Measurements from ENCODE around the gene ACOT8.

ACOT8 gene

DNA sequence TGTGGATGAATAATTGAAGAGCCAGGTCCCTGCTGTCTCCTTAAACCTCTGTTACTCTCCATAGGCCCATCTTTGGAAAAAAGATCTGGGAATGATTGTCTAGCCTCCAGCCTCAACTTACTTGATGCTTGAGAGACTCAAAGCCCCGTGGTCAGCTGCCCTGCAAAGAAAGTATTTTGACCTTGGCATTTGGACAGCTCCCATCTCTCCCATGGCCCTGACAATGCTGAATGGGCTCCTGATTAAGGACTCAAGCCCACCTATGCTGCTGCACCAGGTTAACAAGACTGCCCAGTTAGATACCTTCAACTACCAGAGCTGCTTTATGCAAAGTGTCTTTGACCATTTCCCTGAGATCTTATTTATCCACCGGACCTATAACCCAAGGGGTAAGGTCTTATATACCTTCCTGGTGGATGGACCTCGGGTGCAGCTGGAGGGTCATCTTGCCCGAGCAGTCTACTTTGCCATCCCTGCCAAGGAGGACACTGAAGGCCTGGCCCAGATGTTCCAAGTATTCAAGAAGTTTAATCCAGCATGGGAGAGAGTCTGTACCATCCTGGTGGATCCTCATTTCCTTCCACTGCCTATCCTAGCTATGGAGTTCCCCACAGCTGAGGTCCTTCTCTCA lies 25.4 kb upstream of the ACOT8 start:
- peaks cover 46% of the 10 kb centered on the region for H3K4me1 ChIP-seq (ENCODE audit: insufficient read depth, low read length)
- peaks cover 7% of the 10 kb centered on the region; the same call in 1 of the 2 replicates for H4K20me1 ChIP-seq (ENCODE audit: insufficient read depth, low read length)
- ATAC-seq (ENCODE audit: insufficient read depth, low read depth) = no peak
- peaks cover 32% of the 10 kb centered on the region for H3K79me2 ChIP-seq (ENCODE audit: insufficient read depth, low read length)
- H3K27me3 ChIP-seq (ENCODE audit: insufficient read depth, low read length, poor library complexity) = no peaks in the 10 kb centered on the region
- H3K27ac ChIP-seq (ENCODE audit: low read length) = no peak overlapping the region
- H3K9me3 ChIP-seq (ENCODE audit: insufficient read depth, low read length, severe bottlenecking) = no peaks in the 10 kb centered on the region
- H3K4me2 ChIP-seq (ENCODE audit: insufficient read depth, low read length) = peak overlapping the region; percentile 89
- peak overlapping the region in 1 of 2 experiments; percentile 85; a peak in 1 of 4 replicates for H3K4me3 ChIP-seq (ENCODE audit: low read depth in 1 of 2, low read length in 2 of 2)
- H2AFZ ChIP-seq (ENCODE audit: low read depth, low read length) = no peak overlapping the region
- peak overlapping the region; percentile 78; the same call in 1 of the 2 replicates for H3K9ac ChIP-seq (ENCODE audit: low read depth, low read length)
- peaks cover 49% of the 10 kb centered on the region for H3K36me3 ChIP-seq (ENCODE audit: insufficient read depth, low read length)
- no peak for DNase-seq
- no peak for TF ChIP-seq EZH2 (IDR thresholded peaks at IDR 0.05; ENCODE audit: borderline replicate concordance, low read depth, low read length, severe bottlenecking)
- TF ChIP-seq, protein P1, sequence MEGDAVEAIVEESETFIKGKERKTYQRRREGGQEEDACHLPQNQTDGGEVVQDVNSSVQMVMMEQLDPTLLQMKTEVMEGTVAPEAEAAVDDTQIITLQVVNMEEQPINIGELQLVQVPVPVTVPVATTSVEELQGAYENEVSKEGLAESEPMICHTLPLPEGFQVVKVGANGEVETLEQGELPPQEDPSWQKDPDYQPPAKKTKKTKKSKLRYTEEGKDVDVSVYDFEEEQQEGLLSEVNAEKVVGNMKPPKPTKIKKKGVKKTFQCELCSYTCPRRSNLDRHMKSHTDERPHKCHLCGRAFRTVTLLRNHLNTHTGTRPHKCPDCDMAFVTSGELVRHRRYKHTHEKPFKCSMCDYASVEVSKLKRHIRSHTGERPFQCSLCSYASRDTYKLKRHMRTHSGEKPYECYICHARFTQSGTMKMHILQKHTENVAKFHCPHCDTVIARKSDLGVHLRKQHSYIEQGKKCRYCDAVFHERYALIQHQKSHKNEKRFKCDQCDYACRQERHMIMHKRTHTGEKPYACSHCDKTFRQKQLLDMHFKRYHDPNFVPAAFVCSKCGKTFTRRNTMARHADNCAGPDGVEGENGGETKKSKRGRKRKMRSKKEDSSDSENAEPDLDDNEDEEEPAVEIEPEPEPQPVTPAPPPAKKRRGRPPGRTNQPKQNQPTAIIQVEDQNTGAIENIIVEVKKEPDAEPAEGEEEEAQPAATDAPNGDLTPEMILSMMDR (IDR thresholded peaks at IDR 0.05; ENCODE audit: borderline replicate concordance, extremely low read depth, low read length, poor library complexity, severe bottlenecking) = no peak

DNA sequence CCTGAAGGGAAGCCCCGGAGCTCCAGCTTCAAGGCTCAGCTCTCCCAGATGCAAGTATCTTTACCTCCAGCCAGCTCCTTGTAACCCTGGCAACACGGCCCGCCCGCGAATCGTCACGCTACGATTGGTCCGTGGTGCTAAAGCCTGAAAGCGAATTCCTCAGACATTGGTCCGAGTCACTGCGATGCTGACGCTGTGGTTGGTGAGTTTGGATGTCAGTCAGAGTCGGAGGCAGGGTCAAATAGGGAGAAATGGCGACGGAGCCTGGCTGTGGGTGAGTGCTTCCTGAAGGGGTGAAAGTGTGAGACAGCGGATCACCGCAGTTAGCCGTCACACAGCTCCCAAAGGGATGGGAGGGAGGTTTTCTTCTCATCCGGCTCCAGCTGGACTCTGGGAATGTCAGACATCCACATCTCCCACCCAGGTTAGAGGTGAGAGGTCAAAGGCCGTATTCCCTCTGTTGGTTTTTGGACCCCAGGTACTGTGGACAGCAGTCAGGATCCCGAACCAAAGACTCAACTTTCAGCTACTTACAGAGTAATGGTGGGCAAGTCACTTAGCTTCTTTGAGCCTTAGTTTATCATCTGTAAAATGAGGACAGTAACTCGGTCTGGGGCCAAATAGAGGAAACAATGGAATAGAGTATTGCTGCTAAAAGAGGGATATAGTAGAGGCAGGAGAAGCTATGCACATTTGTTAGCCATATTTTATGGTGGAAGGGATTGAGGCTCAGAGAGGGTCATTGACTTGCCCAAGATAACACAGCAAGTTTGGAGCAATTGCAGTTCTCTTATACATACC lies 24.0 kb upstream of the ACOT8 start, which contains the start of gene ZSWIM1:
TSS of gene ZSWIM1 (plus strand) at position 240 of the 801 bp plus-strand sequence. CDS start 1,366 bp downstream, outside the sequence.
- no peak for TF ChIP-seq EZH2 (IDR thresholded peaks at IDR 0.05; ENCODE audit: borderline replicate concordance, low read depth, low read length, severe bottlenecking)
- TF ChIP-seq, protein P1 (IDR thresholded peaks at IDR 0.05; ENCODE audit: borderline replicate concordance, extremely low read depth, low read length, poor library complexity, severe bottlenecking) = no peak
- Histone ChIP-seq H3K27me3 (ENCODE audit: insufficient read depth, low read length, poor library complexity) (no peaks in the 10 kb centered on the region), H3K9me3 (ENCODE audit: insufficient read depth, low read length, severe bottlenecking) (no peaks in the 10 kb centered on the region), H3K4me3 (ENCODE audit: low read depth in 1 of 2, low read length in 2 of 2) (peak within 1 kb of the TSS; percentile 75 to 85), H3K4me1 (ENCODE audit: insufficient read depth, low read length) (peaks cover 46% of the 10 kb centered on the region), H4K20me1 (ENCODE audit: insufficient read depth, low read length) (peaks cover 7% of the 10 kb centered on the region; the same call in 1 of the 2 replicates), H3K4me2 (ENCODE audit: insufficient read depth, low read length) (peak within 1 kb of the TSS; percentile 89), H3K27ac (ENCODE audit: low read length) (peak within 1 kb of the TSS; percentile 91), H3K79me2 (ENCODE audit: insufficient read depth, low read length) (peaks cover 30% of the 10 kb centered on the region), H3K9ac (ENCODE audit: low read depth, low read length) (peak within 1 kb of the TSS; percentile 78), H2AFZ (ENCODE audit: low read depth, low read length) (peak within 1 kb of the TSS; percentile 89), H3K36me3 (ENCODE audit: insufficient read depth, low read length) (peaks cover 47% of the 10 kb centered on the region)
- DNase-seq (peak; percentile 100), ATAC-seq (ENCODE audit: insufficient read depth, low read depth) (peak; percentile 99)

DNA sequence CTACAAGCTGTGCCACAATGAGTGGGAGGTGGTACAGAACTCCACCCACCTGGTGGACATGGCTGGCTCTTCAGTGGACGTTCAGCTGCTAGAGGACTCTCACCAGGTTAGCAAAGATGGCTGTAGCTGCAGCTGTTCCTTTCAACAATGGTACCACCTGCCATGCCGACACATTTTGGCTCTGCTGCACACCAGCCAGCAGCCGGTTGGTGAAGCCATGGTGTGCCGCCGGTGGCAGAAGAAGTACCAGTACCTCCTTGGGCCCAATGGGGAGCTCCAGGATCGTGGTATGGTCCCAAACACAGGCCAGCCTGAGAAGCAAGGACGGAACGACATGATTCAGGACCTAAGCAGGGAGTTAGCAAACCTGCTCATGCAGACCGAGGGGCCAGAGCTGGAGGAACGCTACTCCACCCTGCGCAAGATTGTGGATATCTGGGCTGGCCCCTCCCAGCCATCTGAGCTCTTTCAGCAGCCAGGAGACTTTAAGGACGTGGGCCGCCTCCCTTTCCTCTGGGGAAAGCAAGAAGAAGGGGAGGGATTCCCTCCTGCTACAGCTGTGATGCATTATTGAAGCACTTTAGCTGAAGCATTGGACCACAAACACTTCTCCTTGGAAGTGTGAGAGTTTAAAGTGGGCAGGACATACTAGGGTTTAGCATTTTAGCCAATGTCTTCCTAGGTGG lies 21.0 kb upstream of the ACOT8 start:
- ATAC-seq (ENCODE audit: insufficient read depth, low read depth) (no peak), DNase-seq (no peak)
- H3K36me3 ChIP-seq (ENCODE audit: insufficient read depth, low read length) = peaks cover 34% of the 10 kb centered on the region
- no peak overlapping the region for H3K27ac ChIP-seq (ENCODE audit: low read length)
- H3K4me3 ChIP-seq (ENCODE audit: low read depth in 1 of 2, low read length in 2 of 2) = no peak overlapping the region
- peaks cover 28% of the 10 kb centered on the region for H3K4me1 ChIP-seq (ENCODE audit: insufficient read depth, low read length)
- no peak overlapping the region for H3K9ac ChIP-seq (ENCODE audit: low read depth, low read length)
- peaks cover 22% of the 10 kb centered on the region for H3K79me2 ChIP-seq (ENCODE audit: insufficient read depth, low read length)
- H3K9me3 ChIP-seq (ENCODE audit: insufficient read depth, low read length, severe bottlenecking) = no peaks in the 10 kb centered on the region
- TF ChIP-seq, protein P1 (IDR thresholded peaks at IDR 0.05; ENCODE audit: borderline replicate concordance, extremely low read depth, low read length, poor library complexity, severe bottlenecking) = no peak
- TF ChIP-seq EZH2 (IDR thresholded peaks at IDR 0.05; ENCODE audit: borderline replicate concordance, low read depth, low read length, severe bottlenecking) = no peak
- no peak overlapping the region for H2AFZ ChIP-seq (ENCODE audit: low read depth, low read length)
- H3K4me2 ChIP-seq (ENCODE audit: insufficient read depth, low read length) = no peak overlapping the region
- H3K27me3 ChIP-seq (ENCODE audit: insufficient read depth, low read length, poor library complexity) = no peaks in the 10 kb centered on the region
- H4K20me1 ChIP-seq (ENCODE audit: insufficient read depth, low read length) = peaks cover 7% of the 10 kb centered on the region; the same call in 1 of the 2 replicates
